GM18870 (cell line): ENCODE data around the gene DOCK1.

Source experiments
- ATAC-seq: cut with Tn5 transposase; IDR thresholded peaks from one replicate; pipeline ENCODE4 v1.9.1; 2021; ENCODE audit warnings: moderate library complexity; ENCODE audit not compliant: unreplicated experiment

The DOCK1 gene

GRCh38 chr10:127441350-127442219 is 536.4 kb downstream of the DOCK1 start:
- ATAC-seq: no peak

- no peak for ATAC-seq
Measured at GRCh38 chr10:127442220-127442525, 536.9 kb downstream of the DOCK1 start.

GRCh38 chr10:127444155-127444554 is 538.9 kb downstream of the DOCK1 start:
- ATAC-seq: no peak

GRCh38 chr10:127447197-127447596 is 542.0 kb downstream of the DOCK1 start:
- no peak for ATAC-seq

- ATAC-seq: no peak
Measured at GRCh38 chr10:127449490-127449889, 544.3 kb downstream of the DOCK1 start.

GRCh38 chr10:127450644-127451043 is 545.4 kb downstream of the DOCK1 start:
- ATAC-seq: no peak

GRCh38 chr10:127451628-127452027 is 546.4 kb downstream of the DOCK1 start:
- ATAC-seq: no peak

- ATAC-seq: no peak
Measured at GRCh38 chr10:127452568-127452967, 547.3 kb downstream of the DOCK1 start.

GRCh38 chr10:127453706-127454105 is 548.5 kb downstream of the DOCK1 start:
- no peak for ATAC-seq

- no peak for ATAC-seq
Measured at GRCh38 chr10:127456122-127456521, 550.9 kb downstream of the DOCK1 start.

GRCh38 chr10:127458016-127458810 is 553.0 kb downstream of the DOCK1 start:
- no peak for ATAC-seq

GRCh38 chr10:127458829-127459228 is 553.6 kb downstream of the DOCK1 start:
- ATAC-seq: no peak

GRCh38 chr10:127459918-127460317 is 554.7 kb downstream of the DOCK1 start:
- ATAC-seq: no peak

GRCh38 chr10:127462643-127463295 is 557.5 kb downstream of the DOCK1 start:
- no peak for ATAC-seq

- ATAC-seq: no peak
Measured at GRCh38 chr10:127463548-127463947, 558.3 kb downstream of the DOCK1 start.

GRCh38 chr10:127464561-127464960 is 559.3 kb downstream of the DOCK1 start:
- ATAC-seq: no peak

GRCh38 chr10:127467811-127468210 is 562.6 kb downstream of the DOCK1 start:
- no peak for ATAC-seq

- ATAC-seq: no peak
Measured at GRCh38 chr10:127468632-127469031, 563.4 kb downstream of the DOCK1 start.

GRCh38 chr10:127470911-127471310 is 565.7 kb downstream of the DOCK1 start:
- no peak for ATAC-seq

- ATAC-seq: no peak
Measured at GRCh38 chr10:127472976-127473375, 567.7 kb downstream of the DOCK1 start.

- no peak for ATAC-seq
Measured at GRCh38 chr10:127474501-127474900, 569.3 kb downstream of the DOCK1 start.
